ENCODE data around the gene NTHL1. TPM values are rescaled to one million over a fixed set of nuclear protein-coding genes. Genes with fewer than 3 reads are reported as not detected.

Gene NTHL1
- total RNA-seq, 1 donor from 2014 or later = 13.7 TPM

- no peaks in the 10 kb centered on the region for H3K36me3 ChIP-seq (ENCODE audit: insufficient read depth, low read length)
- TF ChIP-seq, protein P1, sequence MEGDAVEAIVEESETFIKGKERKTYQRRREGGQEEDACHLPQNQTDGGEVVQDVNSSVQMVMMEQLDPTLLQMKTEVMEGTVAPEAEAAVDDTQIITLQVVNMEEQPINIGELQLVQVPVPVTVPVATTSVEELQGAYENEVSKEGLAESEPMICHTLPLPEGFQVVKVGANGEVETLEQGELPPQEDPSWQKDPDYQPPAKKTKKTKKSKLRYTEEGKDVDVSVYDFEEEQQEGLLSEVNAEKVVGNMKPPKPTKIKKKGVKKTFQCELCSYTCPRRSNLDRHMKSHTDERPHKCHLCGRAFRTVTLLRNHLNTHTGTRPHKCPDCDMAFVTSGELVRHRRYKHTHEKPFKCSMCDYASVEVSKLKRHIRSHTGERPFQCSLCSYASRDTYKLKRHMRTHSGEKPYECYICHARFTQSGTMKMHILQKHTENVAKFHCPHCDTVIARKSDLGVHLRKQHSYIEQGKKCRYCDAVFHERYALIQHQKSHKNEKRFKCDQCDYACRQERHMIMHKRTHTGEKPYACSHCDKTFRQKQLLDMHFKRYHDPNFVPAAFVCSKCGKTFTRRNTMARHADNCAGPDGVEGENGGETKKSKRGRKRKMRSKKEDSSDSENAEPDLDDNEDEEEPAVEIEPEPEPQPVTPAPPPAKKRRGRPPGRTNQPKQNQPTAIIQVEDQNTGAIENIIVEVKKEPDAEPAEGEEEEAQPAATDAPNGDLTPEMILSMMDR (IDR thresholded peaks at IDR 0.05; ENCODE audit: insufficient read depth, low read depth, low read length) = no peak
- TF ChIP-seq EZH2 (IDR thresholded peaks at IDR 0.05; ENCODE audit: insufficient read depth, low read length) = no peak
- H3K27me3 ChIP-seq (ENCODE audit: insufficient read depth, low read length) = no peaks in the 10 kb centered on the region
- no peaks in the 10 kb centered on the region for H3K4me1 ChIP-seq (ENCODE audit: insufficient read depth, low read length)
- H4K20me1 ChIP-seq (ENCODE audit: insufficient read depth, low read length) = peaks cover 28% of the 10 kb centered on the region
- DNase-seq (ENCODE audit: low read depth) (no peak), FAIRE-seq (no peak)
- Mint-ChIP-seq H3K4me1 (ENCODE audit: low read depth, unreplicated experiment) (no peaks in the 10 kb centered on the region), H3K27me3 (ENCODE audit: low read depth, unreplicated experiment) (no peaks in the 10 kb centered on the region), H3K36me3 (ENCODE audit: low read depth, unreplicated experiment) (peaks cover 8% of the 10 kb centered on the region), H3K4me3 (ENCODE audit: unreplicated experiment) (no peak overlapping the region), H3K9me3 (ENCODE audit: unreplicated experiment) (no peaks in the 10 kb centered on the region), H3K27ac (ENCODE audit: unreplicated experiment) (peak overlapping the region; percentile 34)
- no peaks in the 10 kb centered on the region for H3K79me2 ChIP-seq (ENCODE audit: insufficient read depth, low read length)
- no peak overlapping the region for H3K9ac ChIP-seq (ENCODE audit: low read length)
- H2AFZ ChIP-seq (ENCODE audit: low read depth, low read length) = no peak overlapping the region
- H3K9me3 ChIP-seq (ENCODE audit: insufficient read depth, low read depth, low read length) = no peaks in the 10 kb centered on the region
- no peak overlapping the region for H3K27ac ChIP-seq (ENCODE audit: low read depth, low read length)
- H3K4me2 ChIP-seq (ENCODE audit: low read length) = no peak overlapping the region
- no peak overlapping the region for H3K4me3 ChIP-seq (ENCODE audit: insufficient read depth, low read depth, low read length)
Observed at GRCh38 chr16:2086106-2086742, 38.6 kb upstream of the NTHL1 start.

- no peak overlapping the region for H3K9ac ChIP-seq (ENCODE audit: low read length)
- peaks cover 26% of the 10 kb centered on the region for H4K20me1 ChIP-seq (ENCODE audit: insufficient read depth, low read length)
- H3K9me3 ChIP-seq (ENCODE audit: insufficient read depth, low read depth, low read length) = no peaks in the 10 kb centered on the region
- TF ChIP-seq, protein P1 (IDR thresholded peaks at IDR 0.05; ENCODE audit: insufficient read depth, low read depth, low read length) = no peak
- no peak for TF ChIP-seq EZH2 (IDR thresholded peaks at IDR 0.05; ENCODE audit: insufficient read depth, low read length)
- no peak overlapping the region for H2AFZ ChIP-seq (ENCODE audit: low read depth, low read length)
- Mint-ChIP-seq H3K4me3 (ENCODE audit: unreplicated experiment) (no peak overlapping the region), H3K27me3 (ENCODE audit: low read depth, unreplicated experiment) (no peaks in the 10 kb centered on the region), H3K36me3 (ENCODE audit: low read depth, unreplicated experiment) (peaks cover 8% of the 10 kb centered on the region), H3K4me1 (ENCODE audit: low read depth, unreplicated experiment) (no peaks in the 10 kb centered on the region), H3K9me3 (ENCODE audit: unreplicated experiment) (no peaks in the 10 kb centered on the region), H3K27ac (ENCODE audit: unreplicated experiment) (no peak overlapping the region)
- no peak overlapping the region for H3K4me3 ChIP-seq (ENCODE audit: insufficient read depth, low read depth, low read length)
- H3K27ac ChIP-seq (ENCODE audit: low read depth, low read length) = no peak overlapping the region
- H3K4me1 ChIP-seq (ENCODE audit: insufficient read depth, low read length) = no peaks in the 10 kb centered on the region
- H3K79me2 ChIP-seq (ENCODE audit: insufficient read depth, low read length) = no peaks in the 10 kb centered on the region
- H3K36me3 ChIP-seq (ENCODE audit: insufficient read depth, low read length) = no peaks in the 10 kb centered on the region
- H3K27me3 ChIP-seq (ENCODE audit: insufficient read depth, low read length) = no peaks in the 10 kb centered on the region
- no peak overlapping the region for H3K4me2 ChIP-seq (ENCODE audit: low read length)
- no peak for DNase-seq (ENCODE audit: low read depth)
- FAIRE-seq = no peak
Observed at GRCh38 chr16:2085669-2086068, 38.0 kb upstream of the NTHL1 start.

DNA sequence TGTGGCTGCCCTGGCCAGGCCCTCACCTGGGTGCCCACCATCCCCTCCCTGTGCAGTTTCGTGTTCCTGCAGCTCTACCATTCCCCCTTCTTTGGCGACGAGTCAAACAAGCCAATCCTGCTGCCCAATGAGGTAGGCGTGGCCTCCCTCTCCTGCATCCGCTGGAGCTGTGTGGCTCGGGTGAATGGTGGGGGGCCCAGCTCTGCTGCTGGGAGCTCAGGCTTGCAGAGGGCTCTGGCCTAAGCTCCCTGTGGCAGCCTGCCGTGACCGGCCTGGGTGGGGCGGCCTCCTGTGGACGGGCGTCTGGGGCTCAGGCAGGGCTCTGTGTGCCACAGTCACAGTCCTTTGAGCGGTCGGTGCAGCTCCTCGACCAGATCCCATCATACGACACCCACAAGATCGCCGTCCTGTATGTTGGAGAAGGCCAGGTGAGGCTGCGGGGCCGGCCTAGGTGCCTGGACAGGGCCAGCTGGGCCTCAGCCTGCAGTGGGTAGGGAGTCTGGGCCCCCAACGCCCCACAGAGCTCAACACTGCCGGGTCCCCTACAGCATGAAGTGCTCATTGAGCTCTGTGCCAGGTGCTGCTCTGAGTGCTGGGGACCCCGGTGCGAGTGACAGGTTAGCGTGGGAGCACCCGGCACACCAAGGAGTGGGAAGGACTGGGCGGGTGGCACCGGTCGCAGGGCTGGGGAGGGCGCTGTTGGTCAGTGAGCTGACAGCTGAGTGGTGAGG, 37.4 kb upstream of the NTHL1 start:
- Mint-ChIP-seq H3K4me3 (ENCODE audit: unreplicated experiment) (no peak overlapping the region), H3K27ac (ENCODE audit: unreplicated experiment) (no peak overlapping the region), H3K9me3 (ENCODE audit: unreplicated experiment) (no peaks in the 10 kb centered on the region), H3K36me3 (ENCODE audit: low read depth, unreplicated experiment) (peaks cover 8% of the 10 kb centered on the region), H3K27me3 (ENCODE audit: low read depth, unreplicated experiment) (no peaks in the 10 kb centered on the region), H3K4me1 (ENCODE audit: low read depth, unreplicated experiment) (no peaks in the 10 kb centered on the region)
- Histone ChIP-seq H4K20me1 (ENCODE audit: insufficient read depth, low read length) (peaks cover 20% of the 10 kb centered on the region), H3K4me1 (ENCODE audit: insufficient read depth, low read length) (no peaks in the 10 kb centered on the region), H3K27ac (ENCODE audit: low read depth, low read length) (no peak overlapping the region), H3K9me3 (ENCODE audit: insufficient read depth, low read depth, low read length) (no peaks in the 10 kb centered on the region), H3K9ac (ENCODE audit: low read length) (no peak overlapping the region), H3K36me3 (ENCODE audit: insufficient read depth, low read length) (no peaks in the 10 kb centered on the region), H3K79me2 (ENCODE audit: insufficient read depth, low read length) (no peaks in the 10 kb centered on the region), H3K27me3 (ENCODE audit: insufficient read depth, low read length) (no peaks in the 10 kb centered on the region), H3K4me3 (ENCODE audit: insufficient read depth, low read depth, low read length) (no peak overlapping the region), H2AFZ (ENCODE audit: low read depth, low read length) (no peak overlapping the region), H3K4me2 (ENCODE audit: low read length) (no peak overlapping the region)
- no peak for TF ChIP-seq EZH2 (IDR thresholded peaks at IDR 0.05; ENCODE audit: insufficient read depth, low read length)
- TF ChIP-seq, protein P1 (IDR thresholded peaks at IDR 0.05; ENCODE audit: insufficient read depth, low read depth, low read length) = no peak
- DNase-seq (ENCODE audit: low read depth) (no peak), FAIRE-seq (no peak)

All from astrocyte (in vitro differentiated cells and primary cell).